AG09309 (cell line): ENCODE measurements around the gene MYL2.

Experiments
- DNase-seq: peaks from one replicate; pipeline ENCODE4 v3.0.0-alpha.2; 2010; ENCODE audit warnings: low read depth
- H3K4me3 ChIP-seq: 2 replicates; pipeline ENCODE4 v1.5.1; 2011; ENCODE audit warnings: mild to moderate bottlenecking, low read depth, low read length, moderate library complexity; ENCODE audit not compliant: control insufficient read depth
- TF ChIP-seq, protein P1 (sequence below): IDR thresholded peaks from 2 replicates; pipeline ENCODE4 v1.5.1; 2011; ENCODE audit warnings: mild to moderate bottlenecking, low read depth, low read length, inconsistent platforms; ENCODE audit not compliant: insufficient read depth, control insufficient read depth; ENCODE audit errors: missing control alignments

Gene MYL2

GRCh38 chr12:110906083-110906482 lies 14.3 kb downstream of the MYL2 start:
- TF ChIP-seq, protein P1, sequence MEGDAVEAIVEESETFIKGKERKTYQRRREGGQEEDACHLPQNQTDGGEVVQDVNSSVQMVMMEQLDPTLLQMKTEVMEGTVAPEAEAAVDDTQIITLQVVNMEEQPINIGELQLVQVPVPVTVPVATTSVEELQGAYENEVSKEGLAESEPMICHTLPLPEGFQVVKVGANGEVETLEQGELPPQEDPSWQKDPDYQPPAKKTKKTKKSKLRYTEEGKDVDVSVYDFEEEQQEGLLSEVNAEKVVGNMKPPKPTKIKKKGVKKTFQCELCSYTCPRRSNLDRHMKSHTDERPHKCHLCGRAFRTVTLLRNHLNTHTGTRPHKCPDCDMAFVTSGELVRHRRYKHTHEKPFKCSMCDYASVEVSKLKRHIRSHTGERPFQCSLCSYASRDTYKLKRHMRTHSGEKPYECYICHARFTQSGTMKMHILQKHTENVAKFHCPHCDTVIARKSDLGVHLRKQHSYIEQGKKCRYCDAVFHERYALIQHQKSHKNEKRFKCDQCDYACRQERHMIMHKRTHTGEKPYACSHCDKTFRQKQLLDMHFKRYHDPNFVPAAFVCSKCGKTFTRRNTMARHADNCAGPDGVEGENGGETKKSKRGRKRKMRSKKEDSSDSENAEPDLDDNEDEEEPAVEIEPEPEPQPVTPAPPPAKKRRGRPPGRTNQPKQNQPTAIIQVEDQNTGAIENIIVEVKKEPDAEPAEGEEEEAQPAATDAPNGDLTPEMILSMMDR, result no peak
- no peak for DNase-seq
- no peak overlapping the region for H3K4me3 ChIP-seq

GRCh38 chr12:110903511-110903910 lies 16.9 kb downstream of the MYL2 start:
- no peak overlapping the region for H3K4me3 ChIP-seq
- TF ChIP-seq, protein P1, result no peak
- no peak for DNase-seq

GRCh38 chr12:110901401-110901800 lies 19.0 kb downstream of the MYL2 start:
- no peak for DNase-seq
- TF ChIP-seq, protein P1, result no peak
- H3K4me3 ChIP-seq, result no peak overlapping the region

GRCh38 chr12:110896559-110896958 lies 23.8 kb downstream of the MYL2 start:
- H3K4me3 ChIP-seq, result no peak overlapping the region
- DNase-seq, result no peak
- TF ChIP-seq, protein P1, result no peak

DNA sequence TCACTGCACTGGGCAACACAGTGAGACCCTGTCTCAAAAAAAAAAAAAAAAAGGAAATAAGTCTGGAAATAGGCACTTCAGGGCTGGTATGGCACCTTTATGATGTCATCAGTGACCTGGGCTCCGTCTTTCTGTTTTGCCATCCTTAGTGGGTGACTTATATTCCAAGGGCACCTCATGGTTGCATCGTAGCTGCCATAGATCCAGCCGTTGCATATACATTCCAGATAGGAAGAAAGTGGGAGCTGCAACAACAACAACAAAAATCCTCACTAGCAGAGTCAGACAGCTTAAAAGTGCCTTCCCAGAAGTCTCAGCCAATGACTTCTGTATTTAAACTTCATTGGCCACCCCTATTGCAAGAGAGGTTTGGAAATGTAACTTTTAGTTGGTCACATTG lies 26.4 kb downstream of the MYL2 start:
- TF ChIP-seq, protein P1, result no peak
- no peak overlapping the region for H3K4me3 ChIP-seq
- DNase-seq, result no peak

GRCh38 chr12:110889361-110889760 lies 31.0 kb downstream of the MYL2 start:
- DNase-seq, result no peak
- no peak overlapping the region for H3K4me3 ChIP-seq
- TF ChIP-seq, protein P1, result no peak
